ENCODE results near the gene EVL.

- TF ChIP-seq POLR2A (IDR thresholded peaks at IDR 0.05; ENCODE audit: low read depth, low read length) (no peak), SPI1 (IDR thresholded peaks at IDR 0.05; ENCODE audit: low read depth, low read length) (no peak), TAF1 (IDR thresholded peaks at IDR 0.05; ENCODE audit: low read depth, low read length) (no peak)
These were observed 53.3 kb downstream of the EVL start for GRCh38 chr14:100118396-100119011.

All from GM12891 (cell line).